ENCODE data around the gene MGAT3.

DNA sequence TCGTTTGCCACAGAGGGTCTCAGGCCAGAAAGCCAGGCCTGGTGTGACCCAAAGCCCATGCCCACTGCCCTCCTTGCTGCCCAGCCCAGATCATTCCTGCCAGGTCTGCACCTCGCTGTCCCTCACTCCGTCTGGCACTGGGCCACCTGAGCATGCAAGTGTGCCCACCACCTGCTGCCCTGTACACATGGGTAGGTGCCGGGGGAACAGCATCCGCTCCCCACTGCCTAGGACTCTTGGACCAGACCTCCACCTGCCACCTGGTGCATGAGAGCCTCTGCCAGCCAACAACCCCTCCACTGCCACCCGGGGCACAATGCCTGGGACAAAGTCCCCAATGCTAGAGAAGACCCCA, 12.5 kb downstream of the MGAT3 start:
- TF ChIP-seq, protein P1, sequence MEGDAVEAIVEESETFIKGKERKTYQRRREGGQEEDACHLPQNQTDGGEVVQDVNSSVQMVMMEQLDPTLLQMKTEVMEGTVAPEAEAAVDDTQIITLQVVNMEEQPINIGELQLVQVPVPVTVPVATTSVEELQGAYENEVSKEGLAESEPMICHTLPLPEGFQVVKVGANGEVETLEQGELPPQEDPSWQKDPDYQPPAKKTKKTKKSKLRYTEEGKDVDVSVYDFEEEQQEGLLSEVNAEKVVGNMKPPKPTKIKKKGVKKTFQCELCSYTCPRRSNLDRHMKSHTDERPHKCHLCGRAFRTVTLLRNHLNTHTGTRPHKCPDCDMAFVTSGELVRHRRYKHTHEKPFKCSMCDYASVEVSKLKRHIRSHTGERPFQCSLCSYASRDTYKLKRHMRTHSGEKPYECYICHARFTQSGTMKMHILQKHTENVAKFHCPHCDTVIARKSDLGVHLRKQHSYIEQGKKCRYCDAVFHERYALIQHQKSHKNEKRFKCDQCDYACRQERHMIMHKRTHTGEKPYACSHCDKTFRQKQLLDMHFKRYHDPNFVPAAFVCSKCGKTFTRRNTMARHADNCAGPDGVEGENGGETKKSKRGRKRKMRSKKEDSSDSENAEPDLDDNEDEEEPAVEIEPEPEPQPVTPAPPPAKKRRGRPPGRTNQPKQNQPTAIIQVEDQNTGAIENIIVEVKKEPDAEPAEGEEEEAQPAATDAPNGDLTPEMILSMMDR (IDR thresholded peaks at IDR 0.05): no peak
- TF ChIP-seq POLR2A (IDR thresholded peaks at IDR 0.05): no peak

Data from thyroid gland (tissue), 4 donors.